Right lung (tissue), 5 donors: ENCODE results near the gene BCAR3. TPM values are rescaled to one million over a fixed set of nuclear protein-coding genes. Genes with fewer than 3 reads are reported as not detected.
"Not testable (repeated sequence)": the region's sequence is repeated elsewhere in the genome, so short reads cannot be mapped to it uniquely, and the experiment has no call there.

Source experiments
- DNase-seq, 2 donors: peaks; one replicate each; pipeline ENCODE4 v3.0.0-alpha.2; 2013
- polyA plus RNA-seq, 5 donors: library from polyadenylated mRNA; unstranded; fragments of 120-200 nt; gene quantifications; one replicate each; pipeline versions ENCODE4 v1.2.1 to v1.2.3, GENCODE V29; 2013; ENCODE audit warnings: inconsistent platforms in 1 of 5, low replicate concordance in 1 of 5; ENCODE audit not compliant: insufficient read length in 5 of 5, insufficient read depth in 1 of 5

Gene BCAR3
- polyA plus RNA-seq, 5 donors: 15.6 to 20.0 (median 17.6) TPM

GRCh38 chr1:93690921-93691789, 9.5 kb upstream of the BCAR3 start:
- DNase-seq: no peak

- no peak for DNase-seq
Measured at GRCh38 chr1:93690341-93690740, 8.7 kb upstream of the BCAR3 start.

GRCh38 chr1:93689521-93690223, 8.0 kb upstream of the BCAR3 start:
- no peak for DNase-seq

- no peak for DNase-seq
Measured at GRCh38 chr1:93687542-93687941, 5.9 kb upstream of the BCAR3 start.

- DNase-seq: no peak
Measured at GRCh38 chr1:93686504-93687250, 5.0 kb upstream of the BCAR3 start.

GRCh38 chr1:93685918-93686317, 4.3 kb upstream of the BCAR3 start:
- DNase-seq: no peak

- DNase-seq: no peak
Measured at GRCh38 chr1:93683234-93683633, 1.6 kb upstream of the BCAR3 start.

GRCh38 chr1:93681989-93682412, 364 bp upstream of the BCAR3 start:
- no peak for DNase-seq

- peak; percentile 62 to 69 for DNase-seq
Measured at GRCh38 chr1:93680420-93681100, 1.1 kb downstream of the BCAR3 start.

GRCh38 chr1:93680076-93680419, 1.6 kb downstream of the BCAR3 start:
- no peak for DNase-seq

GRCh38 chr1:93679546-93679945, 2.1 kb downstream of the BCAR3 start:
- DNase-seq: no peak

- no peak for DNase-seq
Measured at GRCh38 chr1:93678946-93679480, 2.6 kb downstream of the BCAR3 start.

GRCh38 chr1:93678491-93678890, 3.1 kb downstream of the BCAR3 start:
- DNase-seq: no peak

GRCh38 chr1:93677729-93678128, 3.9 kb downstream of the BCAR3 start:
- no peak for DNase-seq

GRCh38 chr1:93676427-93676826, 5.2 kb downstream of the BCAR3 start:
- DNase-seq: no peak

- no peak for DNase-seq
Measured at GRCh38 chr1:93675931-93676330, 5.7 kb downstream of the BCAR3 start.

GRCh38 chr1:93675271-93675670, 6.4 kb downstream of the BCAR3 start:
- DNase-seq: no peak

GRCh38 chr1:93674071-93674470, 7.6 kb downstream of the BCAR3 start:
- not testable (repeated sequence) for DNase-seq

- DNase-seq: no peak
Measured at GRCh38 chr1:93673163-93673829, 8.3 kb downstream of the BCAR3 start.

GRCh38 chr1:93672477-93673162, 9.0 kb downstream of the BCAR3 start:
- peak in 1 of 2 donors; percentile 62 for DNase-seq
